Skeletal muscle satellite cell (primary cell): Measurements from ENCODE around the gene VWA1. TPM values are rescaled to one million over a fixed set of nuclear protein-coding genes. Genes with fewer than 3 reads are reported as not detected.
A peak's percentile ranks its signal among the peaks of the same experiment; 100 is the strongest.

Experiments
- H3K27me3 ChIP-seq: 2 replicates; pipeline ENCODE4 v1.7.0; 2013; ENCODE audit warnings: low read length; ENCODE audit not compliant: control insufficient read depth, insufficient read depth
- H3K36me3 ChIP-seq: 2 replicates; pipeline ENCODE4 v1.7.0; 2013; ENCODE audit warnings: mild to moderate bottlenecking, control low read depth, low read length; ENCODE audit not compliant: insufficient read depth
- H3K4me1 ChIP-seq: 2 replicates; pipeline ENCODE4 v1.7.0; 2013; ENCODE audit warnings: low read length; ENCODE audit not compliant: control insufficient read depth, insufficient read depth
- H3K4me2 ChIP-seq: 2 replicates; pipeline ENCODE4 v1.7.0; 2013; ENCODE audit warnings: mild to moderate bottlenecking, low read length
- H3K4me3 ChIP-seq: 2 replicates; pipeline ENCODE4 v1.7.0; 2013; ENCODE audit warnings: low read length
- H3K9ac ChIP-seq: 2 replicates; pipeline ENCODE4 v1.7.0; 2013; ENCODE audit warnings: mild to moderate bottlenecking, low read depth, low read length, moderate library complexity
- H3K9me3 ChIP-seq: replicated peaks from 2 replicates; pipeline ENCODE4 v1.7.0; 2013; ENCODE audit warnings: mild to moderate bottlenecking, control low read depth, low read length
- total RNA-seq: library from RNA; depleted of rRNA; stranded (reverse); fragments of >200 nt; gene quantifications from 2 replicates; pipeline ENCODE4 v1.2.3, GENCODE V29; 2012; rRNA removed

The VWA1 gene
- total RNA-seq = 1.5 and 2.4 TPM in 2 replicates

- no peaks in the 10 kb centered on the region for H3K9me3 ChIP-seq
- peaks cover 45% of the 10 kb centered on the region for H3K4me1 ChIP-seq
- H3K27me3 ChIP-seq = peaks cover 21% of the 10 kb centered on the region
- H3K4me3 ChIP-seq = peak within 1 kb of the TSS; percentile 66
- peak within 1 kb of the TSS; percentile 84 for H3K4me2 ChIP-seq
- H3K9ac ChIP-seq = peak within 1 kb of the TSS; percentile 30
- no peaks in the 10 kb centered on the region for H3K36me3 ChIP-seq
These were observed at the start of gene VWA1 for GRCh38 chr1:1435106-1435903. Gene VWA1 (plus strand): TSS chr1:1435690. CDS start chr1:1435749, 59 bp downstream.

GRCh38 chr1:1385931-1386330 lies 49.6 kb upstream of the VWA1 start:
- peaks cover 54% of the 10 kb centered on the region for H3K36me3 ChIP-seq
- H3K9me3 ChIP-seq = no peaks in the 10 kb centered on the region
- no peak overlapping the region for H3K4me2 ChIP-seq
- H3K27me3 ChIP-seq = no peaks in the 10 kb centered on the region
- H3K4me3 ChIP-seq = no peak overlapping the region
- H3K9ac ChIP-seq = no peak overlapping the region
- H3K4me1 ChIP-seq = no peaks in the 10 kb centered on the region

GRCh38 chr1:1387098-1388077 lies 48.1 kb upstream of the VWA1 start:
- Histone ChIP-seq H3K4me3 (no peak overlapping the region), H3K4me1 (no peaks in the 10 kb centered on the region), H3K9me3 (no peaks in the 10 kb centered on the region), H3K4me2 (no peak overlapping the region), H3K9ac (no peak overlapping the region), H3K27me3 (no peaks in the 10 kb centered on the region), H3K36me3 (peaks cover 69% of the 10 kb centered on the region)

GRCh38 chr1:1388078-1388472 lies 47.4 kb upstream of the VWA1 start:
- Histone ChIP-seq H3K4me3 (no peak overlapping the region), H3K36me3 (peaks cover 76% of the 10 kb centered on the region), H3K4me1 (no peaks in the 10 kb centered on the region), H3K9ac (no peak overlapping the region), H3K9me3 (no peaks in the 10 kb centered on the region), H3K27me3 (no peaks in the 10 kb centered on the region), H3K4me2 (no peak overlapping the region)

GRCh38 chr1:1390675-1391074 lies 44.8 kb upstream of the VWA1 start:
- no peak overlapping the region for H3K4me3 ChIP-seq
- H3K9me3 ChIP-seq = no peaks in the 10 kb centered on the region
- H3K4me1 ChIP-seq = no peaks in the 10 kb centered on the region
- H3K4me2 ChIP-seq = no peak overlapping the region
- H3K36me3 ChIP-seq = peaks cover 90% of the 10 kb centered on the region
- no peak overlapping the region for H3K9ac ChIP-seq
- no peaks in the 10 kb centered on the region for H3K27me3 ChIP-seq

GRCh38 chr1:1391225-1391624 lies 44.3 kb upstream of the VWA1 start:
- no peak overlapping the region for H3K4me2 ChIP-seq
- H3K4me1 ChIP-seq = no peaks in the 10 kb centered on the region
- no peak overlapping the region for H3K4me3 ChIP-seq
- peaks cover 86% of the 10 kb centered on the region for H3K36me3 ChIP-seq
- no peaks in the 10 kb centered on the region for H3K9me3 ChIP-seq
- no peaks in the 10 kb centered on the region for H3K27me3 ChIP-seq
- no peak overlapping the region for H3K9ac ChIP-seq

GRCh38 chr1:1393014-1393413 lies 42.5 kb upstream of the VWA1 start:
- H3K9ac ChIP-seq = no peak overlapping the region

GRCh38 chr1:1393428-1393827 lies 42.1 kb upstream of the VWA1 start:
- H3K36me3 ChIP-seq = peaks cover 80% of the 10 kb centered on the region
- peaks cover 12% of the 10 kb centered on the region for H3K4me1 ChIP-seq
- no peak overlapping the region for H3K4me2 ChIP-seq
- no peaks in the 10 kb centered on the region for H3K27me3 ChIP-seq
- no peak overlapping the region for H3K9ac ChIP-seq
- no peaks in the 10 kb centered on the region for H3K9me3 ChIP-seq
- no peak overlapping the region for H3K4me3 ChIP-seq

More at GRCh38 chr1:1393014-1393413, 42.5 kb upstream of the VWA1 start:
- no peak overlapping the region for H3K4me2 ChIP-seq
- H3K9me3 ChIP-seq = no peaks in the 10 kb centered on the region
- peaks cover 80% of the 10 kb centered on the region for H3K36me3 ChIP-seq
- no peak overlapping the region for H3K4me3 ChIP-seq
- no peaks in the 10 kb centered on the region for H3K27me3 ChIP-seq
- peaks cover 11% of the 10 kb centered on the region for H3K4me1 ChIP-seq

GRCh38 chr1:1394116-1394515 lies 41.4 kb upstream of the VWA1 start:
- no peaks in the 10 kb centered on the region for H3K27me3 ChIP-seq
- no peaks in the 10 kb centered on the region for H3K9me3 ChIP-seq
- no peak overlapping the region for H3K4me2 ChIP-seq
- H3K36me3 ChIP-seq = peaks cover 79% of the 10 kb centered on the region
- peaks cover 12% of the 10 kb centered on the region for H3K4me1 ChIP-seq
- no peak overlapping the region for H3K4me3 ChIP-seq
- no peak overlapping the region for H3K9ac ChIP-seq

GRCh38 chr1:1395166-1395565 lies 40.3 kb upstream of the VWA1 start:
- H3K9me3 ChIP-seq = no peaks in the 10 kb centered on the region
- no peak overlapping the region for H3K4me3 ChIP-seq
- peaks cover 14% of the 10 kb centered on the region for H3K4me1 ChIP-seq
- no peak overlapping the region for H3K9ac ChIP-seq
- H3K36me3 ChIP-seq = peaks cover 68% of the 10 kb centered on the region
- no peaks in the 10 kb centered on the region for H3K27me3 ChIP-seq
- H3K4me2 ChIP-seq = no peak overlapping the region

- H3K4me1 ChIP-seq = peaks cover 36% of the 10 kb centered on the region
- no peaks in the 10 kb centered on the region for H3K9me3 ChIP-seq
- peaks cover 61% of the 10 kb centered on the region for H3K36me3 ChIP-seq
- H3K27me3 ChIP-seq = no peaks in the 10 kb centered on the region
- peak overlapping the region; percentile 95 for H3K4me3 ChIP-seq
- peak overlapping the region; percentile 94 for H3K9ac ChIP-seq
- H3K4me2 ChIP-seq = peak overlapping the region; percentile 93
These were observed 37.5 kb upstream of the VWA1 start for GRCh38 chr1:1397839-1398523.
